HepG2 (cell line): ENCODE results near the gene KISS1R. TPM values are rescaled to one million over a fixed set of nuclear protein-coding genes. Genes with fewer than 3 reads are reported as not detected.

ENCODE experiments used
- CBX1 ChIP-seq: IDR thresholded peaks from one replicate; pipeline ENCODE4 v1.6.1; 2016; ENCODE audit warnings: antibody characterized with exemption, low read depth
- FOSL2 ChIP-seq: sonication (generic); formaldehyde crosslinking; IDR thresholded peaks from 2 replicates; pipeline ENCODE4 v1.4.0; 2020; ENCODE audit warnings: missing genetic modification reagents
- HOMEZ ChIP-seq: IDR thresholded peaks from 2 replicates; pipeline ENCODE4 v1.6.1; 2016; ENCODE audit warnings: low read depth
- JDP2 ChIP-seq: sonication (generic); formaldehyde crosslinking; IDR thresholded peaks from 2 replicates; pipeline ENCODE4 v1.8.1; 2022; ENCODE audit warnings: missing genetic modification reagents, borderline replicate concordance
- KDM3A ChIP-seq: IDR thresholded peaks from 2 replicates; pipeline ENCODE4 v1.6.1; 2018; ENCODE audit warnings: low read depth, missing compliant biosample characterization
- MAFG ChIP-seq: sonication (generic); formaldehyde crosslinking; IDR thresholded peaks from 2 replicates; pipeline ENCODE4 v1.5.1; 2020; ENCODE audit warnings: mild to moderate bottlenecking, missing genetic modification reagents
- MAZ ChIP-seq, 2 experiments: sonication (generic) in 1 of 2; formaldehyde crosslinking in 1 of 2; IDR thresholded peaks; 2 replicates each; pipeline versions ENCODE4 v1.5.0 to v1.6.1; 2012 to 2020; ENCODE audit warnings: low read depth in 2 of 2, mild to moderate bottlenecking in 2 of 2, borderline replicate concordance in 1 of 2, improper control_type of control experiment in 1 of 2, low read length in 1 of 2, missing genetic modification reagents in 1 of 2, moderate library complexity in 1 of 2
- MBD4 ChIP-seq: IDR thresholded peaks from 2 replicates; pipeline ENCODE4 v1.6.1; 2012; ENCODE audit warnings: low read length, inconsistent platforms, borderline replicate concordance
- MED8 ChIP-seq: sonication (generic); formaldehyde crosslinking; IDR thresholded peaks from 2 replicates; pipeline ENCODE4 v1.8.1; 2023; ENCODE audit warnings: mild to moderate bottlenecking, missing genetic modification reagents; ENCODE audit not compliant: insufficient replicate concordance
- PHF21A ChIP-seq: sonication (generic); formaldehyde crosslinking; IDR thresholded peaks from 2 replicates; pipeline ENCODE4 v1.5.0; 2020; ENCODE audit warnings: mild to moderate bottlenecking, missing genetic modification reagents
- PLSCR1 ChIP-seq: sonication (generic); formaldehyde crosslinking; IDR thresholded peaks from 2 replicates; pipeline ENCODE4 v1.5.0; 2020; ENCODE audit warnings: missing genetic modification reagents, mild to moderate bottlenecking, borderline replicate concordance
- PPARG ChIP-seq: conservative IDR thresholded peaks from 2 replicates; pipeline ENCODE4 v1.6.1; 2016; ENCODE audit warnings: missing biosample characterization, missing genetic modification reagents
- SP140L ChIP-seq: sonication (generic); formaldehyde crosslinking; IDR thresholded peaks from 2 replicates; pipeline ENCODE4 v1.4.0; 2020; ENCODE audit warnings: missing genetic modification reagents, borderline replicate concordance
- SPEN ChIP-seq: sonication (generic); formaldehyde crosslinking; IDR thresholded peaks from 2 replicates; pipeline ENCODE4 v1.5.1; 2020; ENCODE audit warnings: low read depth, mild to moderate bottlenecking, missing genetic modification reagents
- TBX2 ChIP-seq: sonication (generic); formaldehyde crosslinking; IDR thresholded peaks from 2 replicates; pipeline ENCODE4 v1.5.0; 2020; ENCODE audit warnings: missing genetic modification reagents, mild to moderate bottlenecking, borderline replicate concordance
- TFDP1 ChIP-seq: IDR thresholded peaks from 2 replicates; pipeline ENCODE4 v1.6.1; 2016; ENCODE audit warnings: missing compliant biosample characterization, missing genetic modification reagents, borderline replicate concordance
- XRCC5 ChIP-seq: fragments of 200-400 bp; formaldehyde crosslinking; optimal IDR thresholded peaks from 2 replicates; pipeline ENCODE3; 2017; ENCODE audit warnings: mild to moderate bottlenecking, low read length
- ZBTB39 ChIP-seq: sonication (generic); formaldehyde crosslinking; IDR thresholded peaks from 2 replicates; pipeline ENCODE4 v1.5.0; 2020; ENCODE audit warnings: missing genetic modification reagents
- ZFP36L1 ChIP-seq: sonication (generic); formaldehyde crosslinking; IDR thresholded peaks from 2 replicates; pipeline ENCODE4 v1.8.0; 2022; ENCODE audit warnings: mild to moderate bottlenecking, missing genetic modification reagents, moderate library complexity
- ZNF160 ChIP-seq: sonication (generic); formaldehyde crosslinking; IDR thresholded peaks from 2 replicates; pipeline ENCODE4 v1.8.0; 2022; ENCODE audit warnings: mild to moderate bottlenecking, inconsistent platforms, missing genetic modification reagents
- ZNF264 ChIP-seq: sonication (generic); formaldehyde crosslinking; IDR thresholded peaks from 2 replicates; pipeline ENCODE4 v1.4.0; 2020; ENCODE audit warnings: missing genetic modification reagents
- ZNF333 ChIP-seq: sonication (generic); formaldehyde crosslinking; IDR thresholded peaks from 2 replicates; pipeline ENCODE4 v1.4.0; 2020; ENCODE audit warnings: mild to moderate bottlenecking, missing genetic modification reagents, borderline replicate concordance
- ZNF44 ChIP-seq: sonication (generic); formaldehyde crosslinking; IDR thresholded peaks from 2 replicates; pipeline ENCODE4 v1.5.1; 2020; ENCODE audit warnings: mild to moderate bottlenecking, missing genetic modification reagents
- ZNF788 ChIP-seq: sonication (generic); formaldehyde crosslinking; IDR thresholded peaks from 2 replicates; pipeline ENCODE4 v1.5.0; 2020; ENCODE audit warnings: mild to moderate bottlenecking, missing genetic modification reagents, borderline replicate concordance
- polyA plus RNA-seq, 8 experiments: library from polyadenylated mRNA; depleted of rRNA in 3 of 8; stranded (reverse) in 7 of 8; unstranded in 1 of 8; fragments of >200 nt; fragmentation: Illumina TruSeq in 4 of 8; extraction: Trizol in 4 of 8; gene quantifications; 2 replicates each; pipeline versions ENCODE4 v1.2.1 to v1.2.3, GENCODE V29; 2011 to 2016; ENCODE audit warnings: low read depth in 4 of 8, missing spikeins in 1 of 8, mixed read lengths in 1 of 8; ENCODE audit not compliant: insufficient read depth in 1 of 8
- total RNA-seq, 5 experiments: library from RNA; depleted of rRNA; stranded (reverse); fragments of >200 nt; fragmentation: Illumina TruSeq; extraction: Trizol; gene quantifications; 2 replicates each; pipeline ENCODE4 v1.2.3, GENCODE V29; 2016; ENCODE audit warnings: low read depth in 1 of 5

The KISS1R gene
- total and polyA plus RNA-seq, 2 of the 13 experiments (the other 11 are each of a cell fraction or from before 2014, with no cell fraction given) = 1.1 to 10.2 TPM

GRCh38 chr19:925526-926322 is 8.6 kb downstream of the KISS1R start, which contains the start of gene ARID3A (continued):
- TF ChIP-seq JDP2 = no peak; the same call in 1 of the 2 replicates
- no peak for TF ChIP-seq MAFG
- TF ChIP-seq SP140L (CRISPR knock-in tag) = no peak
- no peak for TF ChIP-seq ZNF264
- TF ChIP-seq ZNF160 = no peak
- TF ChIP-seq MED8 = no peak
- no peak for TF ChIP-seq HOMEZ (CRISPR knock-in tag)
- no peak for TF ChIP-seq ZBTB39
- peak; percentile 93 for TF ChIP-seq MAZ (IDR thresholded peaks at IDR 0.05; ENCODE audit: borderline replicate concordance, low read depth, low read length)
- TF ChIP-seq MAZ (CRISPR knock-in tag; IDR thresholded peaks at IDR 0.05; ENCODE audit: low read depth) = 0 out of 2 replicates have a peak, but pooled peaks have one; percentile 41
- TF ChIP-seq TFDP1 = no peak
- no peak for TF ChIP-seq PLSCR1 (CRISPR knock-in tag)
- no peak for TF ChIP-seq ZNF44 (CRISPR knock-in tag)
- peak; percentile 1 for TF ChIP-seq XRCC5
- peak; percentile 84 for TF ChIP-seq FOSL2
- no peak for TF ChIP-seq TBX2 (CRISPR knock-in tag)
- peak; percentile 48; the same call in 1 of the 2 replicates for TF ChIP-seq PHF21A
- no peak for TF ChIP-seq SPEN (CRISPR knock-in tag)
- no peak for TF ChIP-seq MBD4
- TF ChIP-seq CBX1 = no peak
- TF ChIP-seq ZFP36L1 = no peak
- TF ChIP-seq PPARG (CRISPR knock-in tag) = no peak
- TF ChIP-seq ZNF788 (CRISPR knock-in tag) = no peak
- no peak for TF ChIP-seq KDM3A (CRISPR knock-in tag)
- TF ChIP-seq ZNF333 (CRISPR knock-in tag) = no peak
